Activated CD4-positive, CD25-positive, alpha-beta regulatory T cell treated with anti-CD3 and anti-CD28 coated beads, Interleukin-2, amount 50 U/mL, for 72 hours (primary cell): ENCODE measurements around the gene MAGEL2.

Experiments
- DNase-seq: peaks from one replicate; pipeline ENCODE4 v3.0.0; 2021

MAGEL2 gene

DNA sequence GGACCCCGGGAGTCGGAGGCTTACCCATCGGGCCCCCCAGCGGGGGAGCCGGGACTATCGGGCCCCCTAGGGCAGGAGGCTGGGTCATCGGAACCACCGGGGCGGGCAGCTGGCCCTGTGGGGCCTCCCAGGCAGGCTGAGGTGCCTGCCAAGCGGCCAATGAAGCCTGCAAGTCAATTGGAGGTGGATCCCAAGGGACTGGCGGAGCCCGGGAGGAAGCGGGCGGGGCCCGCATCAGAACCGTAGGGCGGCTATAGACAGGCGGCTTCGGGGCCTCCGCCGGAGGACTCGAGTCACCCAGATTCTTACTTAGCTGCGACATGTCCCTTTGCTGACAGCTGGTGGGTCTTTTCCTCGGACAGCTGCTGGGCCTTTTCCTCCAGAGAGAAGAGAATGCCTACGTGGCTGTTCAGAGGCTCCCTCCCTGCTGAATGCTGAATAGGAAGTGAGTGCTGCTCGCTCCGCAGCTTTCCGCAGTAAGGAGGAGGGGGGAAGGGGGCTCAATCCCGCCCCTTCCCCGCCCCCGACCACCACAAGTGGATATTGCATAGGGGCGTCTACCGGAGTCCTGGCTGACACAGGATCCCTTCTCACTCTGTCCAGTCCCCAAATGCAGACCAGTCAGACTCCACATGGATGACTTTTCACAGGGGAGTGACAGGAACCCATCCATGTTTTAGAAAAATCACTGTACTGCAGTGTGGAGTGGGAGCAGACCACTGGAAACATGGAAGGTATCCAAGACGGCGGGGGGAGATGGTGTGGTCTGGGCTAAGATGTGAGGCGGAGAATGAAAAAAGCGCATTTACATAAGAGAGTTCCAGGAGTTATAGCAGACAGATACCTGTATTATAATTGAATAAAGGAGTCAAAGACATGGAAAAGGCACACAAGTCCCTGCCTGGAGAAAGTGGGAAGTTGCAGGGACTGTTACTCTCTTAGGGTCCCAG lies at the start of gene MAGEL2:
Gene MAGEL2, minus strand, starts transcription at position 447 of the 950 bp plus-strand sequence. Its CDS starts 125 bp downstream, at position 322.
- DNase-seq: no peak

DNA sequence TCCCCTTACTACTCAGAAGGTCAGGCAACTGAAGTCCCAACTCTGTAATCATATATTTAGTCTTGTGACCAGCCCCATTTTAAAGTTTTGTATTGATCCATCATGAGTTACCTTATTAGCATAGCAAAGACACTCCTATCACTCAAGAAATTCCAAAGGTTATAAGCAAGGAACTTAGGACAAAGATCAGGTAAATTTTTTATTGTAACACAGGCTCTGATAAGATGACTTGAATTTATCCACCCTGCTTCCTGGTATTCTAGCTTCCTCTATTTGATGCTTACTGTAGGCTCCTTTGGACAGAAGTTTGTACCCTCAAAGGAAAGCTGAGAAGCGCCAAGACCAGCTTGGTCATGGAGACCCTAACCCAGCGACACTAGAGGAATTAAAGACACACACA lies 47.6 kb upstream of the MAGEL2 start:
- DNase-seq: no peak

DNA sequence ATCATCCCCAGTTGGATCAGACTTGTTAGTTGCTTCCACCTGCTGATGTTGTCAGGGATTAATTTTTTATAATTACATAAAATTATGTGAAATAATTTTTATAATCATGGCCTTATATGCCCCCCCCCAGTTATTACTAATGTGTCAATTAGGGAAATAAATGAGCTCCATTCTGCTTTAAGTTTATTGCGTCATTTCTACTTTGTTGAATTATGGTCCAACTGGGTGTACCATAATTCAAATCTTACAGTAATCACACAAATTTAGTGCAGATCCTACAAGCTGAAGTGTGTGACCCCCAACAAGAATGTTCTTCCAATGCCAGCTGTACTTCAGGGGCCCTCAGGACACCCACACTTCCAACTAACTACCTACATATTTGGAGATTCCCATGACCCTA lies 46.9 kb upstream of the MAGEL2 start:
- DNase-seq: no peak

DNA sequence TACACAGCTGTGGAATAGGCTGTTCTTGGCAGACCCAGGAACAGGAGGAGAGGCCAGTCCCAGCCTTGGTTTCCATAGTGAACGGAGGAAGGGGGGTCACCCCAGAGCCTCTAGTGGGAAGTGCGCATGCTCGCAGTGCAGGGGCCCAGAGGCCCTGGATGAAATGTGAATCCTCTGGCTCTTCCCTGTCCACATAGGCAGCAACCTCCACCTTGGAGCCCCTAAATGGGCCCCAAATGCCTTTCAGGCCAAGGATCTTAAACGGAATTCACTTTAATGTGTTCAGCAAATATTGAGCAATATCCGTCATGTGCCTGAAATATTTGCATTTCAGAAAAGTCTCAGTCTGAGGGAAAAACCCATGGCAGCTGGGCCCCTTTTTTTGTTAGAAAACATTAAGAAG lies 42.8 kb upstream of the MAGEL2 start:
- no peak for DNase-seq

DNA sequence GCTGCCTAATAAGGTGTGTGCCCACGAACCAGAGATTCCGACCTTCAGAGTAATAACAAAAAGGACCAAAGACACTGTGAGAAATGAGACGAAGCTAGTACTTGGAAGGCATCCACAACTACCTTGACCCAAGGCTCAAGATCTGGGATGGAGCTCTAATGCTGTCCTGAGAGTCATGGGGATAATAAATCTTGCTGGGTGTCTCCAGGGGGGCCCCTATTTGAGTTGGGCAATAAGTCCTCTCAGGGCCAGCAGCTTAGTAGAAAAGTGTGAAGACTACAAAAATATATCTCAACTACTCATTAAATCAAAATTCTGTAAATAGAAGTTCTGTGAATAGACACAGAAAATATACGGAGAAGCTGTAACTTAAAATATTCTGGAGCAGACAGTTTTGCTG lies 42.3 kb upstream of the MAGEL2 start:
- no peak for DNase-seq

DNA sequence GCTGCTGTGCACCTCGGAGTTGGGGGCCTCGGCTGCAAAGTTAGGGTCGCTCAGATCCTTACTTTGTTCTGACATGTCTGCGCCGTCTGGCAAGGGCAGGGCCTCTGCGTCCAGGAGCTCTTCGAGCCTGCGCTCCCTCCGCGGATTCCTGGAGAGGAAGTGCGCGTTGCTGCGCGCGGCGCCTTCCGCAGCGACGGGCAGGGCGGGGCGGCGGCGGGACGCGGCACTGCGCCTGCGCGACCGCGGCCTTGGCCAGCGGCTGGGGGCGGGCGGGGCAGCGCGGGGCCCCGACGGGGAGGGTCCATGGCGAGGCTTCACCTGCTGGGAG lies 39.4 kb upstream of the MAGEL2 start, which contains the start of gene NDN:
Gene NDN, minus strand, starts transcription at position 163 of the 328 bp plus-strand sequence. Its CDS starts 88 bp downstream, at position 75.
- DNase-seq: no peak

DNA sequence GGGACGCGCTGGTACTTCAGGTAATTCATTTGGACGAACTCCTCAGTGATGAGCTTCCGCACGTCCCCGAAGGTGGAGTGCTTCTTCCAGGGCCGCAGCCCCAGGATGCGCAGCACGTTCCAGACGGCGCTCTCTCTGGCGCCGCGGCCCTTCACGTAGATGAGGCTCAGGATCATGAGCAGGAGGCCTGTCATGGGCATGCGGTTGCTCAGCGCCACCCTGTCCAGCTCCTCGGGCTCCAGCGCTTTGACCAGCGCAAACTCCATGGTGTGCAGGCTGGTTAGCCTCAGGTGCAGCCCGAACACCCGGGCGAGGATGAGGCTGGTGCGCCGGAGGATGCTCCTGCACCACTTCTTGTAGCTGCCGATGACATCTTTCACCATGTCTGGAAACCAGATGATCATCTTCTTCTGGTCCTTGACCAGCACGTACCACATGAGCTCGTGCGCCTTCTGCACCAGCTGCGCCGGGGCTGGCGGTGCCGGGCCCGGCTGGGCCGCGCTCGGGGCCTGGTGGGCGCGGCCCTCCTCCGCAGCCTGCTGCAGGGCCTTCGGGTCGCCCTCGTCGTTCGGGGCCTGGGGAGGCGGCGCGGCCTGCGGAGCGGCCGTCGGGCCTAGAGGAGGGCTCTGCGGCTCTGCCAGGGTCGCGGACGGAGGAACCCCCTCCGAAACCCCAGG lies 38.9 kb upstream of the MAGEL2 start:
- DNase-seq: no peak

DNA sequence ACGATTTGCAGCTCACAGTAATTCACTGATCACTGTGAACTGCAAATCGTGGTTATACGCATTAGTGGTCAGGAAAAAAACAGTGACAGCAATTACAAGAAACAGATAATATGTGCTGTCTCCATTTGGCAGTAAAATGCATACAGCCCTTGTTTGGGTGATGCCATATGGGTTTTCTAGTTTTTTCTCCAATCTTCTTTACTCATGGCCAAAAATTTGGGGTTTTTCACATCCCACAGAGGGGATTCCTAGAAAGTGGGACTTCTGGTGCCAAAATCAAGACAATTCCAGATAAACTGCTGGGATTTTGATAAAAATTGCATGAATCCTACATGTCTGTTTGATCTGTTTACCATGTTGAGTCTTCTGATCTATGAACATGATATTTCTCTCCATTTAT lies 23.8 kb upstream of the MAGEL2 start:
- DNase-seq: no peak

DNA sequence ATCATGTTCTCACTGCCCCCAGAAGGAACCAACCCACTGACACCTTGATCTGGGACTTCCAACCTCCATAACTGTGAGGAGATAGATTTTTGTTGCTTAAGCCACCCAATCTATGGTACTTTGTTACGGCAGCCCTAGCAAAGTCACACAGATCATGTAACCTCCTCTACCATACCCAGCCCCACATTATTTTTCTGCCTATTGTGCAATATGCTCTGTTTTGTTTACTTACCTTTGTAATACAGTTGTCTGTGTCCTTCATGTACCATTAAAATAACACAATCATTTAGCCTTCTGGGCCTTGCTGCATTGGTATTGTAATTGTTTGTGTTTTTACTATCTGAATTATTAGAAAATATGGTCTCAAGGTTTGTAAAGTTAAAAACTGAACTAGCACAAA lies 23.3 kb upstream of the MAGEL2 start:
- no peak for DNase-seq

DNA sequence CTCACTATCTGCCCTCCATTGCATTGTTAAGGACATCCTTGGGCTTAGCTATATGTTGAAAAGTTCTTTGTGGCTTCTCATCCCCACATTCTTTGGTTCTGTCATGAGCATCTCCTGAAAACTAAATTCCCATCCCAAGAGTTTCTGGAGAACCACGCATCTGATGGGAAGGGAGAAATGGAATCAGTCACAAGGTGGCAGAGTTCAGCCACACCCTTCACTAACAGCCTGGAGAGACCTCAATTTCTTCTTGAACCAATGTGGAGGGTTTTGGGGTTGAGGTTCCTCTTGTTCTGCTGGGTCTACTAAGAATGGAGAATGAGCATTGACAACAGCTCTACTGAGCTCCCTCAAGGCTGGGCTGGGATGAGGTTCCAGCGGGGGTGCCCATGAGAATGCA lies 15.6 kb upstream of the MAGEL2 start:
- DNase-seq: no peak

DNA sequence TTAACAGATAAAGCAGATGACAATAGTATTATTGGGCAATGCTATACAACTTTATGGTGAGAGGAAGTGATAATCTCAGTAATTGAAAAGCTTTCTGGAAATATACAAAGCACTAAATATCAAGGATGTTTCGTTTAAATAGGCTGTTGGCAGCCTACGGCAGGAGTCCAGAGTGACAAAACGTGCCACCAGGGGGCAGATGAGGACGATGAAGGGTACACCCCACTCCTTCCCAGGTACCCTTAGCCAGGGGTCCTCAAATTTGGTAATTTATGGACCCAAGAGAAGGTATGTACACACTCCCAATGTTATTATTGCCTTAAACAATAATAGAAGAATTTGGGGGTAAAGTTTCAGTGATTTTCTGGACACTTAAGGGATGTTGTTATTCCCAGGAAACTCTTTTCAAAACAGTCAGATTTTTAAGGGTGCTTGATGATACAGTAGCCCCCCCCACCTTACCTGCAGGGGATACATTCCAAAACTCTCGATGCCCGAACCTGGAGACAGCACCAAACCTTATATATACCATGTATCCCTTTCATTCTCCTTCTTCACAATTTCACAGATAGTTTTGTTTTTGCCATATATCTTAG lies 1.4 kb upstream of the MAGEL2 start:
- DNase-seq: no peak

DNA sequence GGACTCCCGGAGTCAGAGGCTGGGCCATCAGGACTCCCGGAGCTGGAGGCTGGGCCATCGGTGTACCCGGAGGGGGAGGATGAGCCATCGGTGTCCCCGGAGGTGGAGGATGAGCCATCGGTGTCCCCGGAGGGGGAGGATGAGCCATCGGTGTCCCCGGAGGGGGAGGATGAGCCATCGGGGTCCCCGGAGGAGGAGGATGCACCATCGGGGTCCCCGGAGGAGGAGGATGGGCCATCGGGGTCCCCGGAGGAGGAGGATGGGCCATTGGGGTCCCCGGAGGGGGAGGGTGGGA lies 719 bp downstream of the MAGEL2 start:
- DNase-seq: no peak

DNA sequence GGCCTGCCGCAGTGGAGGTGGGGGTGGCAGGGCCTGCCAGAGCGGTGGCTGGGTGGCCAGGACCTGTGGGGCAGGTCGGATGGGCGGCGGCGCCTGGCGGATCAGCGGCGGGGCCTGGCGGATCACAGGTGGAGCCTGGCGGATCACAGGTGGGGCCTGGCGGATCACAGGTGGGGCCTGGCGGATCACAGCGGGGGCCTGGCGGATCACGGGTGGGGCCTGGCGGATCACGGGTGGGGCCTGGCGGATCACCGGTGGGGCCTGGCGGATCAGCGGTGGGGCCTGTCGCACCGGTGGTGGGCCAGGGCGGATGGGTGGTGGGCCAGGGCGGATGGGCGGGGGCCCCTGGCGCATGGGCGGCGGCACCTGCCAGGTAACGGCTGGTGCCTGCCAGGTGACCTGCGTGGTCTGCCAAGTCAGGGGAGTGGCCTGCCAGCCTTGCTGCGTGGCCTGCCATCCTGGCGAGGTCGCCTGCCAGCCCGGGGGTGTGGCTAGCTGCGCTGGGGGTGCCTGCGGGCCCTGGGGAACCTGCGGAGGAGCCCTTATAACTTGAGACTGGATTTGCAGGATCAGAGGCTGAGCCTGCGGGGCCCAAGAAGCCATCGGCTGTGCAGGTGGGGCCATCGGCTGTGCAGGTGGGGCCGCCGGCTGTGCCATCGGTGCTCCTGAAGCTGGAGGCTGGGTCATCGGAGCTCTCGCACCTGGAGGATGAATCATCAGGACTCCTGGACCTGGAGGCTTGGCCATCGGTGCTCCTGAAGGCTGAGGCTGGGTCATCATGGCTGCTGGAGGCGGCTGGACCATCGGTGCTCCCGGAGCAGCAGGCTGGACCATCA lies 1.3 kb downstream of the MAGEL2 start:
- no peak for DNase-seq

DNA sequence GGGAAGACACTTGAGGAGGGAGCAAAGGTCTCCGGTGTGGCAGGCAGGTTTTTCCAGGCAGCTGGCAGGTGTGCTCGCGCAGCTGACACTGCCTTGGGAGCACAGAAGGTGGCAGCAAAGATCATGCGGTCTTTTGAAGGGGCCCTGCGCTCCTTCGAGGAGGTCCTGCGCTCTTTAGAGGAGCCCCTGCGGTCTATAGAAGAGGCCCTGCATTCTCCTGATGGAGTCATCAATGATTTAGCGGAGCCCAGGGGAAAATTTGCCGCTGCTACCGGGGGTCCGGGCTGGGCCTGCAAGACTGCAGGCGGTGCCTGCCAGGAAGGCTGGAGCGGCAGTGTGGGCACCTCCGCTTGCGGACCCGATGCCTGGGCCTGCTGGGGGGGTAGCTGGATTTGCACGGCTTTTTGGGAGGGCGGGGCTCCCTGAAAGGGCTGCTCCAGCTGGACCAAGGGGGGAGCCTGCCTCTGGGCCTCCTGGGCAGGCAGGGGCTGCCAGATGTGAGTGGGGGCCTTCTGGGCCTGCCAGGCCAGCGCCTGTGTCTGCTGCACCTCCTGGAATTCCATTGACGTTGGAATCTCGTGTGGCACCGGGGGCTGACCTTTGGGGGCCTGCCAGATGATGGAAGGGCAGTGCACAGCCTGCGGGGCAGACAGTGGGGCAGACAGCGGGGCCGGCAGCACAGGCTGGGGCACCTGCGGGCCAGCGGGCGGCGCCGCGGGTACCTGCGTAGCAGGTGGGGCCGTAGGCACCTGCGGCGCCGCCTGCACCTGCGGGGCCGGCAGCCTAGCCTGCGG lies 2.1 kb downstream of the MAGEL2 start:
- DNase-seq: no peak

DNA sequence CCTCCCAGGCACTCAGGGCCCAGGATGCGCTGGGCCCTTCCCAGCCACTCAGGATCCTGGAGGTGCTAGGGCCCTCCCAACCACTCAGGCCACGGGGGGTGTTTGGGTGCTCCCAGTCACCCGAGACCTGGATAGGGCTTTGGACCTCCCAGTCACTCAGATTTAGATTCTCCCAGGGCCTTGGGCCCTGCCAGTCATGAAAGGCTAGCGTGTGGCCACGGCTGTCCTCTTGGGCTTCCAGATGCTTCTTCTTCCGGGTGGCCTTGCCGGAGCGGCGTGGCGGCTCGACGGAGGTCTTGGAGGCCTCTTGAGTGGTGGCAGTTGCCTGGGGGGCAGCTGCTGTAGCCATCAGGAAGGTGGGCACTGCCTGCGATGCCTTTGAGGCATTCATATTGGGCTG lies 2.8 kb downstream of the MAGEL2 start:
- DNase-seq: no peak

DNA sequence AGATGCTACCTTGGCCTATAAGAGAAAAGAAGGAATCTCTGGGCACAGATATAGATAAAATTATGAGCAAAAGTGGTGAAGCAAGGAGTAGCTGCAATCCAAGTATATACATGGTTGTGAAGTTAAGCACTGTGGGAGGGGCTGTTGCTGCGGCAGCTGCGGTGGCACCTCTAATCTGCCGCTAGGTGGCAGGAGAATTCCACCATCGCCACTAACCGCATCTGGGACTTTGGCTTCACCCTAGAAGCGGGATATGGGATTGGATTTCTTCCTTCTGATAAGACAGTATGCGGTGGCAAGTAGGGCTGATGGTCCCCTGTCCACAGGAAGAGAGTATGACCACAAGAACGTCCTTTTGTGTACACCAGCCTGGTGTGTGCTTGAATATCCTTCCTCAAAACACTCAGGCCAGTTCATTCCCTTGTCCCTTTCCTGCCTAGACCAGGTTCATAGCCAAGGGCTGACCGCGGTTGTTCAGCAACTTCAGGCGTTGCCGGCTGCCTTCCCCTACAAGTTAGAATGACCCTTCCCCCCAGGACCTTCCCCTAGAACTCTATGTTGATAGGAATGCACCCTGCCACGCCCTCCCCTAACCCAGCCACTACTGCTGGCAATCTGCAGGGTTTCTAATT lies 5.1 kb downstream of the MAGEL2 start:
- DNase-seq: no peak

DNA sequence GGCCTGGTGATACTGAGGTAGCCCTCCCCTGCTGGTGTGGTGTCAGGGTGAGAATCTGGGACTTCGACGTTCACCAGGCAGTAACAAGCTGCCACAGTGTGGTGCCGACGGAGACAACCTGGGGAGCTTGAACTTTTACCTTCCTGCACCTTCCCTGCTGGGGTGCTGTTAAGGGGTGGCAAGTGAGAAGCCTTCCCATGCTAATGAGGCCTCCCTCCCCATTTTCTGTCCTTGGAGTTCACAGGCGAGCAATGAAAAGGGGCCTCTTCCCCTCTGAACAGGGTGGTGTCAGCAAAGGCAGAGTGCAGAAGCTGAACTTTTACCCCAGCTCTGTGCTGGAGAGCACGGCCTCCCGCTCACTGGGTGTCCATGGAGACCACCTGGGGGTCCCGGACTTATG lies 13.5 kb downstream of the MAGEL2 start:
- DNase-seq: no peak

DNA sequence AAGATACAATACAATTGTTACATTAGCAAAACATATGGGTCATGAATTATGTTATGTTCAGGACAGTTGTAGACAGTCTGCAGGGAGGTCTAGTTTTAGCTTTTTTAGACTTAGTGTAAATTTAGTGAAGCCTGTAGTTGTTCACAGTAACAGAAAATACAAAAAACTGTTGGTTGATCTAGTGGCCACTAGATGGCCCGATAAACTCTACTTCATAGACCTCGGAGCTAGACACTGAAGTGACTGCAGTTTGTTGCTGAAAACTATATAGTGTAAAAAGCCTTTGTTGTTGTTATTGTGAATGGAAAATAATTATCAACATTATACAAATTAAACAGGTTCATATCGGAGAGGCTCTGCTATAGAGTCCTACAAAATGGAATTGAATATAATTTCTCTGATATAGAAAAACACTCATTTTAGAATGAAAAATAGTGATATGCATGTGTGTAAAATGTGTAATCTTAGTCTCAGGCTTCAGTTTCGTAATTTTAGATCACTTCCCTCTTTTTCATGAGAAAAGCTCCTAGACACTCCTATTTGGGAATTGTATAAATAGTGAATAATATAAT lies 18.3 kb downstream of the MAGEL2 start:
- DNase-seq: no peak

DNA sequence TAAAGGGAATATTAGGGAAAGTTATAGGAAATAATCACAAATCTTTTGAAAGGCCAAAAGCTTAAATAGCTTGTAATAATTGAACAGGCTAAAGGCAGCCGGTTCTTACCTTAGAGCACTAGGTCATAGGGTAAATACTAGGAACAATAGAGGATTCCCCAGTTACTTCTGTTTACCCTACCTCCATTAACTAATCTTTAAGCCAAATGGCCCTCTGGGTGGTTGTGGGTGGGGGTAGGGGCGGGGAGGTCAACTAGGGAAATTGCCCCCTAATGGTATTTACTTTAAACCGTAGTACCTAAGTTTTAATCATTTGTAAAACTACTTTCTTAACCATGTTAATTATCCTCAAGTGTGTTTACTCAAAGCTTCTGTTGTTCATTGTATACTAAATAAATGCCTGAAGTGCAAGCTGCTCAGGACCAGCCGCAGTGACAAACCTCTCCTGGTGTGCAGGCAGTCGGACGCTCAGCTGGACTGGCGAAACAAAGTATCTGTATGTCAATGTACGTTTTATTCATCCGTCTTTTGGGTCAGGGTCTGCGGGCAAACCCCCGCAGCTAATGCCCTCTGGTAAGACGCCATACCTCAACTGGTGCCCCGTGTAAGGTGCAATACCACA lies 18.9 kb downstream of the MAGEL2 start:
- DNase-seq: no peak

DNA sequence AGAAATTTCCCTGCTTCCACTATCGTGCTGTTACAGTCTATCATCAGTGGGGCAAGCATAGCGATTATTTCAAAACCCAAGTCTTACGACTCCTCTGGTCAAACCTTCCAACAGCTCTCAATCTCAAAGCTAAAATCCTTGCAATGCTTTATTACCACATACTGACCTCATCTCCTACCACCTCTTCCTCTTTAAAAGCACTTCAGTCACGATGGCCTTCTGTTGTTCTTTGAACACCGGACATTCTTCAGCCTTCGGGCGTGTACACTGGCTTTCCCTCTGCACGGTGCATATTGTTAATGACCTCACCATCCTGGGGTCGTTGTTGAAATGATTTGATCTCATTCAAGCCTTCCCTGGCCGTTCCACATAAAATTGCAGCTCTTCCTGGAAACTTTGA lies 31.1 kb downstream of the MAGEL2 start:
- DNase-seq: no peak

DNA sequence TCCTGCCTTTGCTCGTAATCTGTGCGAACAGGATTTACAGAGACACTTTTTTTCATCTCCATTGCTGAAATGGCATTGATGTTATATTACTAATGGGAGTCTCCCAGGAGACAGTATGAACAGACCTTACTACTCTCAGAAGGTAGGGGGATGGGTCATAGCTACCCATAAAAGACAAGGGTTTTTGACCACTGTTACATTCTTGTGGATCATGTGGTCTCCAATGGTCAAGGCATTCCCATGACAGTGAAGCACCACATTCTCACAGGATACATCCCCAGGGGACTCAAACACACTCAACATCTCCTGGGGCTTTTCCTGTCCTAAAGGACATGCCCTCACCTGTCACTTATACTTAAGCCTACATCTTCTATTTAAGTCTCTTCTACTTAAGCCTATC lies 41.4 kb downstream of the MAGEL2 start:
- no peak for DNase-seq
